HG03196 (cell line): ENCODE measurements around the gene PLXNC1.
A peak's percentile ranks its signal among the peaks of the same experiment; 100 is the strongest.

ENCODE experiments used
- ATAC-seq: cut with Tn5 transposase; IDR thresholded peaks from one replicate; pipeline ENCODE4 v1.9.1; 2021; ENCODE audit not compliant: unreplicated experiment

PLXNC1 gene

GRCh38 chr12:94202245-94203180, 54.1 kb downstream of the PLXNC1 start:
- ATAC-seq: no peak

- no peak for ATAC-seq
Observed at GRCh38 chr12:94203181-94203546, 54.8 kb downstream of the PLXNC1 start.

- ATAC-seq: no peak
Observed at GRCh38 chr12:94203796-94204195, 55.4 kb downstream of the PLXNC1 start.

DNA sequence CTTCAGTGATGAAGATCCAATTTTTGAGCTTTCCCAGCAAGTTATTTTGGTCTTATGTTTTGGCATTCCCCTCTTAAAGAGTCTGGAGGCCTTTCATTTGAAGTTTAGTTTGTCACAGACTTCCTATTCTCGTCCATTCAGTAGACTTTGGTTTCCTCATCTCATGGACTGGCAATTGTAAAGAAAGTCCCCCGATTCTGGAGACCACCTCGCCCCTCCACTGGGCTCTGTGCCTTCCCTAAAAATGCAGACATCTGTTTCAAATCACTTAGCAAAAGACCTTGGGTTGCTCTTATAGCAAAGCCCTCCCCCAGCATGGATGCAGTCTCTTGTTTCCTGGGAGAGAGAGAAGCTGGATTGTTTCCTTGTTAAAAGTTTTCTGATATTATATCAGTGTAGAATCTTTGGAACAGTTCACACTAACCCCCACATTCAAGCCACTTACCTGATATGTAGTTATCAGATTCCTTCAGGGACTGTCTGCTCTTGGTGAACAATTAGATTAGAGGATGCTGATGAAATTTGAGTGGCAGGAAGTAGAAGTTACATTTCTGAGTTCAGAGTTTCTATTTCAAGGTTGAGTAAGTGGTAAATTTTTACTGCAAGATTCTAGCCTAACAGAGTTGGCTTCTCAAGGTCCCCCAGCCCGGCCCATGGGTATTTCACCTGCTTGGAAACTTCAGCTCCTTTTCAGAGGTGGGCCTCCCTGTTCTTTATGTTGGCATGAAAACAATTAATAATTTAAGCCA, 56.3 kb downstream of the PLXNC1 start:
- ATAC-seq: no peak

DNA sequence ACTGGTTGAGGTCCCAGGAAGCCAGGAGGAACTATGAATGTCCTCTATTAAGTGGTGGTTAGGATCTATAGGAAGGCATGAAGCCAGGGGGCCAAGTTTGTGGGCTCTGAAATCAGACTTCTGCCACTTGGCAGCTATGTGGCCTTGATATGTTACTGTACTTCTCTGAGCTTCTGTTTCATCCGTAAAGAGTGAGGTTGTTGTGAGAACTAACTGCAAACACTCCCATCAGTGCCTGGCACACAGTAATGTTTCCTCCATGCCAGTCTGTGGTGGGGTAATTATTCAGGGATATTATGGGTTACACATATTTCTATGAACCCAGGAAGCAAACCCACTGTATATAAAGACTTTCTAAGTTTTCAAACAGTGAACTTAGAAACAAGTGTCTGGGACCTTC, 57.4 kb downstream of the PLXNC1 start:
- no peak for ATAC-seq

- ATAC-seq: no peak
Observed at GRCh38 chr12:94206886-94207285, 58.5 kb downstream of the PLXNC1 start.

GRCh38 chr12:94207467-94207848, 59.1 kb downstream of the PLXNC1 start:
- ATAC-seq: no peak

DNA sequence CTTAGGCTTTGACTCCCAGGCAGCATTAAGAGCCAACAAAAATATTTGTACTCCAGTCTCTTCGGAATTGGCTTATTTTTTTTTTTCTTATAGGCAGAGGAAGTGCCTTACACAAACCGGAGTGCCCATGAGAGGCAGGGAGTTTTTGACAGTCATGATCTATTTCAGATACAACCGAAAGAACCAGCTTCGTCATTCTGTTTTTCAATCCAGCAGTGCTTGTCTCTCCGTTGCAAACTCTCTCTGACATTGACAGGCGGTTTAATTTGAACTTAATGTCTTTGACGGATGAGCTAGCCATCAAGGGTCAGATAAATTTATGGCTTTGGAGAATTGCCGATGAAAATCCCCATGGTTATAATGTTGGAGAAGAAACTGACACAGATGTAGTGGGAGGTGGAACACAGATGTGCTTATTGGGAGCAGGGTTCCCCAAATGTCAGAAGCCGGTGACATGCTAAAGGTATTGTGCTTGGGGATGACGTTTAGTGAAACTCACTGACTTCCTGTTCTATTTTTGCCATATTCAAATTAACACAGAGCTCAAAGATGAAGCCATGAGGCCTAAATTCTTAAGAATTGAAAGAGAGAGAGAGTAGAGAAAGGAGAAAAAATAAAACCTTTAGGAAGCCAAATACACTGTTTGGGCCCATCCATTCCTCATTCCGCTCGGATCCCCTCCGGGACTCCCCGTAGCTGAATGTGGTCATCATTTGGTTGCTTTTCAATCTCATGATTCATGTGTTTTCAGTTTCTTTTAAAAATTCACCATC, 59.7 kb downstream of the PLXNC1 start:
- peak; percentile 74 for ATAC-seq

DNA sequence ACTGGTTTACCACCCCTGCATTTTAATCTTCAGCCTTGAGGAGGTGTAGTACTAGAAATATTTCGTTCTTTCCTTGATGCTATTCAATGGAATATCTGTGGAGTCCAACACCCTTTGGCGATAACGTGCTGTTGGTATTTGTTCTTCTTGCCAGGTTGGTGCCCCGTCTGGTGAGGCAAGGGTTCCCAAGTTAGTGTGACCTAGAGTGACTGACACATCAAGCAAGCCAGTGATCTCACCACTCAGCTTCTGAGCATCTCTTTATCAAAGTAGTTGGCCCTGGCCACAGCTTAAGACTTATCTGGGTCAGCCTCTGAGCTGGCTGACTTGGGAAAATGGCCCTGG, 60.2 kb downstream of the PLXNC1 start:
- peak; percentile 45 for ATAC-seq

GRCh38 chr12:94209240-94209639, 60.9 kb downstream of the PLXNC1 start:
- ATAC-seq: no peak

- ATAC-seq: no peak
Observed at GRCh38 chr12:94211021-94211420, 62.6 kb downstream of the PLXNC1 start.

DNA sequence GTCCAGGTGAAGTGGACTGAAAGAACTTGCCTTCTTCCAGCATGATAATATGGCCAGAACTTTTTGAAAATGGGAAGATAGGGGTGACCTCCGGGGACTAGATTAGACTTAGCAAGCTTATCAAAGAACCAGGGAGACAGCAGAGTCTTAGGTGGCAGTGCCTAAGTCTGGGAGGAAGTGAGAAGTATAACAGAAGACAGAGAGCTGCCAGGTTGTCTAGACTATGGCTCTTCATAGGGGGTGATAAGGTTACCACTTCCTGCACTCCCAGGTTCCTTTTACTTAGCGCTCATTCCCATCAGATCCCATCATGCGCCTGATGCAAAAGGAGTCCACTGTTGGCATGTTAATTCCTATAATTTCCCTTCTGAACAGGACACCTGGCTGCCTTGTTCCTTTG, 69.9 kb downstream of the PLXNC1 start:
- ATAC-seq: no peak

- no peak for ATAC-seq
Observed at GRCh38 chr12:94219622-94220302, 71.4 kb downstream of the PLXNC1 start.

DNA sequence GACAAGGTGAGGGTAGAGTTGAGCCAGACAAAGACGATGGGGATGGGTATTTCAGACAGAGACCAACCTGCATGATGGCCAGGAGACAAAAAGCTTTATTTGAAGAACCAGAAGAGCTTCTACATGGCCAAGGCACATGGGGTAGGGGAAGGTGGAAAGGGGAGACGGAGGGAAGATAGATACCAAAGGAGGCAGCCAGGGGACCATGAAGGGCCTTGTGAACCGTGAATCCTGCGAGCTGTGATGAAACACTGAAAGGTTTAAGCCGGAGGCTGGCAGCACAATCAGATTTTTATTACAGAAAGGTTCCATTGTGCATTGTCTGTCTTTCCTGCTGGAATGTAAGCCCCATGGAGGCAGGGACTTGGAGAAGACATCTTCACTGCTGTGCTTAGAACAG, 72.4 kb downstream of the PLXNC1 start:
- ATAC-seq: no peak

DNA sequence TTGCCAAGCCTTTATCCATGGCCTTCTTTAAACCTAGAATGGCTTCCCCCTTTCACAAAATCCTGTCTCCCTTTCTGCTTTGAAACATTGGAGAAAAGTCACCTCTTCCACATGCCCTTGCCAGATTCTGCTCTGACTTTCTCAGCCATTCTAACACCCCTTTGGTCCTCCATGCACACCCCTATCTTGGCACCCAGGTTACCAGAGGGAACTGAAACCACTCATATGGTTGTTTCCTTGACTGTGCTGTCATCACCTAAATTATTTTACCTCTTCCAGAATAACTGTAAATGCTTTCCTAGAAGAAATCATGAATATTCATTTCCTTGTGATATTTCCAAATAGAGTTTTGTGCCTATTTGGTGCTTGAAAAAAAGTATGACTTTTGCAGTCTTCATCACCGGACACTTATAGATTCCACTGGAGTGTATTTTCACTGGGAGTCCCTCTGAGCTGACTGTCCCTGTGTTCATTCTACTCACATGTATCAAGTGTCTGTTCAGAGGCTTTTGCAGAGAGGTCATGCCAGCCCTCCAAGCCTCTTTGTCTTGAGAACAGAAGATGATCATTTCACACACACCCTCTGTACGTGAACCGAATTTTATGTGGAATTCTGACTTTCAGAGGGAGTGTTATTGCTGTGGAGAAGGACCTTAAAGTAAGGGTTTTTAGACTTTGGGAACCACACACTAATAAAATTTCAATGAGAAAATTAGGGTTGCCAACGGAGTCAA, 74.1 kb downstream of the PLXNC1 start:
- ATAC-seq: no peak

GRCh38 chr12:94223842-94224241, 75.5 kb downstream of the PLXNC1 start:
- ATAC-seq: no peak

GRCh38 chr12:94225506-94225905, 77.1 kb downstream of the PLXNC1 start:
- ATAC-seq: no peak

DNA sequence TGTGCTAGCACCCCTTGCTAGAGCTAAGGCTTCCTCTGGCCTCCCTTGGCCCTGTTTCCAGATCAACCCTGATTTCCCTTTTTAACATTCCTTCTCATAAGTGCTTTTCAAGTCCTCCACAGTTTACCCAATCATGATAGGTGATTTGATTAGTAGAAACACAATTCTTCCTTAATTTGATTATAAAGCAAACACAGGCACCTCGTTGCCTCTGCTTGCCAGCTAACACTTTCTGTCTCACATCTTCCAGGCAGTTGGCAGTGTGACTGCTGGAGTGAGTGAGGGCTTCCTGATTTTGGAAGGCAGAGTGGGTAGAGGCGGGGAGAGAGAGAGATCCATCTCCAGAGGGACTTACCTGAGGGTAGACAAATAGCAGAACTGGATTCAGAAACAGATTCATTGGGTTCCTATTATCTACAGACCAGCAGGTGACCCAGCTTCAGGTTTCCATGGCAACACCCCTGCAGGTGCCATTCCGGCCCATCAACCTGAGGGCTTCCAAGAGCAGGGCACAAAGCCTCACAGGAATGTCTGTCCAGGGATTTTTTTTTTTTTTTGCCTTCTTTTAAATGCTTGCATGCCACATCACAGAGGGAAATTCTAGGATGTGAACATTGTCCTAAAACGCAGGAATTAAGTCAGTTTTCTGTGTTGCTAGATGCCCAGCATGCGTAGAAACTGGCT, 77.7 kb downstream of the PLXNC1 start:
- ATAC-seq: no peak

DNA sequence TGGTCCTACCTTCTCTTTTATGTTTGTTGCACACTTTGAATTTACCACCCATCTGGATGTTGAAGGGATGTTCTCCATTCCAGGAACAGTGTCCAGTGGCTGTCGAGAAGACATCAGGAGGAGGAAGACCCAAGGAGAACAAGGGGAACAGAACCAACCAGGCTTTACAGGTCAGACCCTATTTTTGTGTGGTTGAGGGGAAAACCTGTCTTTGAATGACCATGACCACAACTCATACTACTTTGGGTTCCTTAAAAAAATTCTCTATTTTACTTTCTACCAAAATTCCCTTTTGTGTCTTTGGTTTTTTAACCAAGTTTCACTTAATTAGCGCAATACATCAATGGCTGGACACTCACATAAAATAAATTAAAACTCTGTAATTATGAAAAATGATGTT, 78.7 kb downstream of the PLXNC1 start:
- ATAC-seq: no peak

DNA sequence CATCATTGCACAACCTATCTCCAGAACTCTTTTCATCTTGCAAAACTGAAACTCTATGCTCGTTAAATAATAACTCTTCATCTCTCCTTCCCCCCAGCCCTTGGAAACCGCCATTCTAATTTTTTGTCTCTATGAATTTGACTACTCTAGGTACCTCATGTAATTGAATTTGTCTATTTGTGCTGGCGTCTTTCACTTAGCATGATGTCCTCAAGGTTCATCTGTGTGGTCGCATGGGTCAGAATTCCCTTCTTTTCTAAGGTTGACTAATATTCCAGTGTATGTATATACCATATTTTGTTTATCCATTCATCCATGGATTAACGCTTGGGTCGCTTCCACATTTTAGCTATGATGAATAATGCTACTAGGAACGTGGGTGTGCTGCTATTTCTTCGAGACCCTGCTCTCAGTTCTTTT, 80.1 kb downstream of the PLXNC1 start:
- no peak for ATAC-seq
